IMR-90 (cell line): Measurements from ENCODE around the gene G3BP1. TPM values are rescaled to one million over a fixed set of nuclear protein-coding genes. Genes with fewer than 3 reads are reported as not detected.

Experiments used
- ATAC-seq: fragments of 200-7000 bp; cut with Tn5 transposase; 2 replicates; pipeline ENCODE4 v1.9.1; 2020; ENCODE audit warnings: low read depth, mild to moderate bottlenecking, moderate library complexity
- BruUV-seq: library from RNA; stranded (reverse); fragments of 400-500 nt; replicated peaks from 2 replicates; lab custom pipeline; 2021; lab: Mats Ljungman, UMichigan
- CTCF ChIA-PET: fragments of 300-600 bp; formaldehyde crosslinking; extraction: SDS; loops from one replicate; lab custom pipeline; 2021; ENCODE audit warnings: antibody characterized with exemption; lab: Yijun Ruan, JAX
- POLR2A ChIA-PET: fragments of 300-600 bp; sonication (Branson Sonifier 250); formaldehyde crosslinking; loops from one replicate; lab custom pipeline; 2022; ENCODE audit warnings: antibody characterized with exemption; ENCODE audit not compliant: unreplicated experiment; lab: Charles Lee
- DNase-seq: peaks from one replicate; pipeline ENCODE4 v3.0.0; 2013
- H2AFZ ChIP-seq: replicated peaks from 2 replicates; pipeline ENCODE3; 2013; ENCODE audit warnings: low read length, mild to moderate bottlenecking; ENCODE audit not compliant: poor library complexity
- H2AK5ac ChIP-seq: 2 replicates; pipeline ENCODE4 v1.6.1; 2013; ENCODE audit warnings: low read depth, low read length, inconsistent platforms
- H2AK9ac ChIP-seq: replicated peaks from 2 replicates; pipeline ENCODE3; 2013; ENCODE audit warnings: mild to moderate bottlenecking, low read depth, low read length, moderate library complexity; ENCODE audit not compliant: poor library complexity
- H2BK120ac ChIP-seq: 2 replicates; pipeline ENCODE4 v1.6.1; 2013; ENCODE audit warnings: low read depth, low read length, inconsistent platforms
- H2BK15ac ChIP-seq: 3 replicates; pipeline ENCODE4 v1.6.1; 2013; ENCODE audit warnings: low read depth, low read length, inconsistent platforms
- H2BK20ac ChIP-seq: 2 replicates; pipeline ENCODE4 v1.6.1; 2013; ENCODE audit warnings: low read depth, mild to moderate bottlenecking, inconsistent platforms, low read length, moderate library complexity
- H2BK5ac ChIP-seq: 2 replicates; pipeline ENCODE4 v1.6.1; 2013; ENCODE audit warnings: mild to moderate bottlenecking, low read depth, low read length, inconsistent platforms; ENCODE audit not compliant: poor library complexity, severe bottlenecking
- H3K14ac ChIP-seq: replicated peaks from 2 replicates; pipeline ENCODE4 v1.6.1; 2013; ENCODE audit warnings: low read depth, low read length, inconsistent platforms
- H3K18ac ChIP-seq: 2 replicates; pipeline ENCODE4 v1.6.1; 2013; ENCODE audit warnings: low read depth, low read length, control low read depth
- H3K23ac ChIP-seq: 2 replicates; pipeline ENCODE4 v1.6.1; 2013; ENCODE audit warnings: low read depth, low read length, inconsistent platforms
- H3K27ac ChIP-seq: 2 replicates; pipeline ENCODE4 v1.5.1; 2013; ENCODE audit warnings: mild to moderate bottlenecking, control low read depth, low read length; ENCODE audit not compliant: insufficient read depth
- H3K27me3 ChIP-seq: 2 replicates; pipeline ENCODE4 v1.6.1; 2013; ENCODE audit warnings: low read length; ENCODE audit not compliant: control insufficient read depth, insufficient read depth
- H3K36me3 ChIP-seq: 2 replicates; pipeline ENCODE4 v1.6.1; 2013; ENCODE audit warnings: low read length, mixed read lengths; ENCODE audit not compliant: control insufficient read depth, insufficient read depth
- H3K4ac ChIP-seq: 2 replicates; pipeline ENCODE4 v1.6.1; 2013; ENCODE audit warnings: low read depth, low read length, inconsistent platforms
- H3K4me1 ChIP-seq: 2 replicates; pipeline ENCODE4 v1.6.1; 2013; ENCODE audit warnings: low read length, mixed read lengths; ENCODE audit not compliant: control insufficient read depth, insufficient read depth
- H3K4me2 ChIP-seq: 2 replicates; pipeline ENCODE4 v1.6.1; 2013; ENCODE audit warnings: low read depth, mild to moderate bottlenecking, control low read depth, low read length, moderate library complexity
- H3K4me3 ChIP-seq: 2 replicates; pipeline ENCODE4 v1.5.1; 2013; ENCODE audit warnings: low read depth, mild to moderate bottlenecking, control low read depth, low read length, moderate library complexity; ENCODE audit not compliant: insufficient read depth
- H3K56ac ChIP-seq: 2 replicates; pipeline ENCODE4 v1.6.1; 2013; ENCODE audit warnings: low read length, inconsistent platforms; ENCODE audit not compliant: insufficient read depth; ENCODE audit errors: extremely low read depth
- H3K79me1 ChIP-seq, 2 experiments: 2 replicates each; pipeline ENCODE4 v1.6.1; 2013; ENCODE audit warnings: low read length in 2 of 2, inconsistent platforms in 1 of 2, low read depth in 1 of 2
- H3K9ac ChIP-seq: 2 replicates; pipeline ENCODE4 v1.6.1; 2013; ENCODE audit warnings: low read depth, low read length, control low read depth
- H3K9me1 ChIP-seq: 2 replicates; pipeline ENCODE4 v1.6.1; 2013; ENCODE audit warnings: low read length, inconsistent platforms; ENCODE audit not compliant: insufficient read depth
- H3K9me3 ChIP-seq: 2 replicates; pipeline ENCODE4 v1.6.1; 2013; ENCODE audit warnings: low read length; ENCODE audit not compliant: control insufficient read depth, insufficient read depth
- H4K20me1 ChIP-seq: 2 replicates; pipeline ENCODE4 v1.6.1; 2013; ENCODE audit warnings: low read length, inconsistent platforms; ENCODE audit not compliant: insufficient read depth
- H4K5ac ChIP-seq: 2 replicates; pipeline ENCODE4 v1.6.1; 2013; ENCODE audit warnings: mild to moderate bottlenecking, low read depth, low read length, control low read depth
- H4K8ac ChIP-seq, 2 experiments: 2 replicates each; pipeline ENCODE4 v1.6.1; 2013; ENCODE audit warnings: low read depth in 2 of 2, low read length in 2 of 2, control low read depth in 1 of 2, inconsistent platforms in 1 of 2
- H4K91ac ChIP-seq: 2 replicates; pipeline ENCODE4 v1.6.1; 2013; ENCODE audit warnings: low read depth, low read length, inconsistent platforms; ENCODE audit not compliant: insufficient read depth
- BHLHE40 ChIP-seq: fragments of 150-350 bp; IDR thresholded peaks from 2 replicates; pipeline ENCODE4 v1.6.1; 2016; ENCODE audit warnings: mild to moderate bottlenecking, low read depth, low read length
- CEBPB ChIP-seq: IDR thresholded peaks from 2 replicates; pipeline ENCODE4 v1.6.1; 2012; ENCODE audit warnings: low read depth, low read length, improper control_type of control experiment
- CHD1 ChIP-seq: IDR thresholded peaks from 2 replicates; pipeline ENCODE4 v1.6.1; 2012; ENCODE audit warnings: low read depth, low read length, improper control_type of control experiment
- FOS ChIP-seq: fragments of 150-350 bp; IDR thresholded peaks from 2 replicates; pipeline ENCODE4 v1.6.1; 2016; ENCODE audit warnings: low read depth, low read length
- MAFK ChIP-seq: IDR thresholded peaks from 2 replicates; pipeline ENCODE4 v1.6.1; 2012; ENCODE audit warnings: low read depth, low read length, improper control_type of control experiment
- MAZ ChIP-seq: IDR thresholded peaks from 2 replicates; pipeline ENCODE4 v1.6.1; 2012; ENCODE audit warnings: low read depth, mild to moderate bottlenecking, low read length, improper control_type of control experiment, moderate library complexity, borderline replicate concordance
- MXI1 ChIP-seq: IDR thresholded peaks from 2 replicates; pipeline ENCODE4 v1.6.1; 2012; ENCODE audit warnings: low read depth, mild to moderate bottlenecking, low read length, moderate library complexity, borderline replicate concordance
- NFE2L2 ChIP-seq: fragments of 150-350 bp; IDR thresholded peaks from 2 replicates; pipeline ENCODE4 v1.6.1; 2016; ENCODE audit warnings: low read depth, mild to moderate bottlenecking, low read length
- POLR2A ChIP-seq: IDR thresholded peaks from 2 replicates; pipeline ENCODE4 v1.6.1; 2012; ENCODE audit warnings: mild to moderate bottlenecking, low read depth, low read length
- RAD21 ChIP-seq: IDR thresholded peaks from 2 replicates; pipeline ENCODE4 v1.6.1; 2012; ENCODE audit warnings: low read length, improper control_type of control experiment
- RCOR1 ChIP-seq: IDR thresholded peaks from 2 replicates; pipeline ENCODE4 v1.6.1; 2012; ENCODE audit warnings: mild to moderate bottlenecking, low read length, improper control_type of control experiment; ENCODE audit not compliant: insufficient replicate concordance
- RFX5 ChIP-seq: IDR thresholded peaks from 2 replicates; pipeline ENCODE4 v1.8.0; 2012; ENCODE audit warnings: low read depth, mild to moderate bottlenecking, low read length, moderate library complexity
- SMC3 ChIP-seq: fragments of 150-350 bp; IDR thresholded peaks from 2 replicates; pipeline ENCODE4 v1.6.1; 2016; ENCODE audit warnings: low read depth, mild to moderate bottlenecking, antibody characterized with exemption, low read length, moderate library complexity
- WGBS, 2 experiments: methylation state at CpG; one replicate each; pipeline versions ENCODE4 v1.1.5 to v1.1.7; 2013; ENCODE audit warnings: missing lambda C conversion rate in 2 of 2; ENCODE audit not compliant: insufficient read length in 1 of 2; ENCODE audit errors: extremely low coverage in 2 of 2; 5-methylcytosine and 5-hydroxymethylcytosine counted together
- dilution Hi-C: fragments of 300-500 bp; cut with HindIII; formaldehyde crosslinking; loops from one replicate; pipeline ENCODE4 v1.14.3; 2018; ENCODE audit warnings: low sequenced_read_pairs; ENCODE audit not compliant: unreplicated experiment
- in situ Hi-C: fragments of 300-500 bp; cut with MboI; formaldehyde crosslinking; loops from 3 replicates; pipeline ENCODE4 v1.14.3; 2019; ENCODE audit warnings: low sequenced_read_pairs, inconsistent platforms, mixed read lengths
- intact Hi-C: fragments of 100-400 bp; cut with micrococcal nuclease; formaldehyde crosslinking; loops from 2 replicates; pipeline ENCODE4 v1.10.0; 2022
- polyA plus RNA-seq, 3 experiments: library from polyadenylated mRNA; depleted of rRNA; stranded (reverse); fragments of >200 nt; gene quantifications; 2 replicates each; pipeline ENCODE4 v1.2.3, GENCODE V29; 2012; ENCODE audit warnings: low replicate concordance in 1 of 3
- total RNA-seq: library from RNA; depleted of rRNA; stranded (reverse); fragments of >200 nt; gene quantifications from 2 replicates; pipeline ENCODE4 v1.2.3, GENCODE V29; 2012
- TF ChIP-seq, protein P1 (sequence below): conservative IDR thresholded peaks from 2 replicates; pipeline ENCODE4 v1.5.1; 2012; ENCODE audit warnings: mild to moderate bottlenecking, low read depth, low read length, improper control_type of control experiment
- TF ChIP-seq, protein P2 (sequence below): fragments of 150-350 bp; IDR thresholded peaks from 2 replicates; pipeline ENCODE4 v1.6.1; 2017; ENCODE audit warnings: mild to moderate bottlenecking, antibody characterized with exemption, low read length, low read depth
- TF ChIP-seq, protein P3 (sequence below): fragments of 150-350 bp; IDR thresholded peaks from 2 replicates; pipeline ENCODE4 v1.6.1; 2016; ENCODE audit warnings: low read depth, mild to moderate bottlenecking, low read length, moderate library complexity, borderline replicate concordance

Gene G3BP1
- total and polyA plus RNA-seq, 2 of the 4 experiments (the other 2 are of a cell fraction): 40.2 to 482 TPM

DNA sequence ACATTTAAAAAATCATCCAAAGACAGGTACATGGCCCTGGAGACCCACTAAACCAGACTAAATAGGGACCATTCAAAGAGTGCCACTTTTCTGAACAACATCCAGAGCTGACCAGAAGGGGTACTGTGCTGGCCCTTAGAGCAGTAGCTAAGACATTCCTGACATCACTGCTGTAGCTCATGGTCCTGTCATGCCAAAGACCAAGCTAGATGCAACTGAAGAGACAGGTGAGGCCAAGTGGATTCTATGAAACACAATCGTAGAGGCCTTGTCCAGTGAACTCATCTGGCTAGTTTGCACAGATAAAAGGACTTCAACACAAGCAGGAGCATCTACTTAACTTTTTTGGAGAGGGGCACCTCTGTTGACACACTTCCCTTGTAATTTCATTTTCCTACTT lies 43.3 kb downstream of the G3BP1 start:
- H3K79me1 ChIP-seq: peaks cover 13 to 32% of the 10 kb centered on the region in 2 experiments; a peak in 3 of 4 replicates
- H4K8ac ChIP-seq: no peak overlapping the region
- no peak overlapping the region for H4K91ac ChIP-seq
- 0 out of 2 replicates have a peak, but pooled peaks cover 11% of the 10 kb centered on the region for H4K20me1 ChIP-seq
- no peaks in the 10 kb centered on the region for H3K9me3 ChIP-seq
- H3K14ac ChIP-seq: no peak overlapping the region
- H3K56ac ChIP-seq: no peak overlapping the region
- ChIA-PET CTCF (interaction anchor here (0.6 kb wide), 1 partner anchor 66 kb away, joined by 4 read pairs; no protein-coding TSS in a partner anchor), POLR2A (no interaction called here)
- dilution Hi-C loops: no loop called here
- in situ Hi-C loops: no loop called here
- H3K27me3 ChIP-seq: no peaks in the 10 kb centered on the region
- no peak overlapping the region for H2AK5ac ChIP-seq
- H3K4me2 ChIP-seq: no peak overlapping the region
- no peak overlapping the region for H3K4me3 ChIP-seq
- WGBS, 2 experiments: no CpG with 5 or more reads among the region's 1 CpG
- peaks cover 16% of the 10 kb centered on the region for H3K36me3 ChIP-seq
- H3K27ac ChIP-seq: no peak overlapping the region
- H3K23ac ChIP-seq: no peak overlapping the region
- intact Hi-C loops: no loop called here
- no peak overlapping the region for H2AFZ ChIP-seq
- no peak overlapping the region for H3K18ac ChIP-seq
- no peaks in the 10 kb centered on the region; the same call in 1 of the 2 replicates for H3K9me1 ChIP-seq
- no peak overlapping the region for H3K9ac ChIP-seq
- H2AK9ac ChIP-seq: no peak overlapping the region
- no peak overlapping the region for H2BK20ac ChIP-seq
- ATAC-seq (no peak), DNase-seq (no peak)
- no TSS peak for BruUV-seq
- TF ChIP-seq, protein P1, sequence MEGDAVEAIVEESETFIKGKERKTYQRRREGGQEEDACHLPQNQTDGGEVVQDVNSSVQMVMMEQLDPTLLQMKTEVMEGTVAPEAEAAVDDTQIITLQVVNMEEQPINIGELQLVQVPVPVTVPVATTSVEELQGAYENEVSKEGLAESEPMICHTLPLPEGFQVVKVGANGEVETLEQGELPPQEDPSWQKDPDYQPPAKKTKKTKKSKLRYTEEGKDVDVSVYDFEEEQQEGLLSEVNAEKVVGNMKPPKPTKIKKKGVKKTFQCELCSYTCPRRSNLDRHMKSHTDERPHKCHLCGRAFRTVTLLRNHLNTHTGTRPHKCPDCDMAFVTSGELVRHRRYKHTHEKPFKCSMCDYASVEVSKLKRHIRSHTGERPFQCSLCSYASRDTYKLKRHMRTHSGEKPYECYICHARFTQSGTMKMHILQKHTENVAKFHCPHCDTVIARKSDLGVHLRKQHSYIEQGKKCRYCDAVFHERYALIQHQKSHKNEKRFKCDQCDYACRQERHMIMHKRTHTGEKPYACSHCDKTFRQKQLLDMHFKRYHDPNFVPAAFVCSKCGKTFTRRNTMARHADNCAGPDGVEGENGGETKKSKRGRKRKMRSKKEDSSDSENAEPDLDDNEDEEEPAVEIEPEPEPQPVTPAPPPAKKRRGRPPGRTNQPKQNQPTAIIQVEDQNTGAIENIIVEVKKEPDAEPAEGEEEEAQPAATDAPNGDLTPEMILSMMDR: no peak
- TF ChIP-seq, protein P2, sequence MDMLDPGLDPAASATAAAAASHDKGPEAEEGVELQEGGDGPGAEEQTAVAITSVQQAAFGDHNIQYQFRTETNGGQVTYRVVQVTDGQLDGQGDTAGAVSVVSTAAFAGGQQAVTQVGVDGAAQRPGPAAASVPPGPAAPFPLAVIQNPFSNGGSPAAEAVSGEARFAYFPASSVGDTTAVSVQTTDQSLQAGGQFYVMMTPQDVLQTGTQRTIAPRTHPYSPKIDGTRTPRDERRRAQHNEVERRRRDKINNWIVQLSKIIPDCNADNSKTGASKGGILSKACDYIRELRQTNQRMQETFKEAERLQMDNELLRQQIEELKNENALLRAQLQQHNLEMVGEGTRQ: no peak
- TF ChIP-seq MAFK (no peak), NFE2L2 (no peak), RAD21 (no peak), MXI1 (no peak), RCOR1 (no peak), MAZ (no peak), CEBPB (no peak), SMC3 (no peak), FOS (no peak), RFX5 (no peak), CHD1 (no peak), POLR2A (no peak), BHLHE40 (no peak)
- TF ChIP-seq, protein P3, sequence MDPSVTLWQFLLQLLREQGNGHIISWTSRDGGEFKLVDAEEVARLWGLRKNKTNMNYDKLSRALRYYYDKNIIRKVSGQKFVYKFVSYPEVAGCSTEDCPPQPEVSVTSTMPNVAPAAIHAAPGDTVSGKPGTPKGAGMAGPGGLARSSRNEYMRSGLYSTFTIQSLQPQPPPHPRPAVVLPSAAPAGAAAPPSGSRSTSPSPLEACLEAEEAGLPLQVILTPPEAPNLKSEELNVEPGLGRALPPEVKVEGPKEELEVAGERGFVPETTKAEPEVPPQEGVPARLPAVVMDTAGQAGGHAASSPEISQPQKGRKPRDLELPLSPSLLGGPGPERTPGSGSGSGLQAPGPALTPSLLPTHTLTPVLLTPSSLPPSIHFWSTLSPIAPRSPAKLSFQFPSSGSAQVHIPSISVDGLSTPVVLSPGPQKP: no peak
- H2BK120ac ChIP-seq: no peak overlapping the region
- H3K4me1 ChIP-seq: peaks cover 9% of the 10 kb centered on the region
- no peak overlapping the region for H2BK5ac ChIP-seq
- no peak overlapping the region for H4K5ac ChIP-seq
- no peak overlapping the region for H2BK15ac ChIP-seq
- no peak overlapping the region for H3K4ac ChIP-seq
